B cell (primary cell): ENCODE results near the gene HS3ST3B1.

ENCODE experiments used
- CTCF ChIP-seq: fragments of 200-600 bp; IDR thresholded peaks from one replicate; pipeline ENCODE4 v1.8.0; 2022; ENCODE audit warnings: antibody characterized with exemption, mild to moderate bottlenecking
- EZH2 ChIP-seq: IDR thresholded peaks from 2 replicates; pipeline ENCODE4 v1.6.1; 2012; ENCODE audit warnings: borderline replicate concordance, low read depth, mild to moderate bottlenecking, moderate library complexity, low read length; ENCODE audit not compliant: insufficient read depth, poor library complexity, severe bottlenecking

- TF ChIP-seq CTCF (no peak), EZH2 (no peak)
Observed at GRCh38 chr17:14300575-14301278, at the start of gene HS3ST3B1.
